IPS-18a (cell line): ENCODE data around the gene EPHA8.

Experiments
- H3K27ac ChIP-seq: one replicate; pipeline ENCODE4 v1.5.1; 2013; ENCODE audit warnings: low read length
- H3K27me3 ChIP-seq: one replicate; pipeline ENCODE4 v1.6.1; 2013; ENCODE audit warnings: mild to moderate bottlenecking, low read length; ENCODE audit not compliant: control insufficient read depth, insufficient read depth
- H3K36me3 ChIP-seq: one replicate; pipeline ENCODE4 v1.6.1; 2013; ENCODE audit warnings: low read depth, low read length; ENCODE audit not compliant: control insufficient read depth
- H3K4me1 ChIP-seq: one replicate; pipeline ENCODE4 v1.6.1; 2013; ENCODE audit warnings: low read depth, low read length; ENCODE audit not compliant: control insufficient read depth
- H3K4me3 ChIP-seq: one replicate; pipeline ENCODE4 v1.5.1; 2013; ENCODE audit warnings: low read length
- H3K9ac ChIP-seq: one replicate; pipeline ENCODE4 v1.6.1; 2013; ENCODE audit warnings: mild to moderate bottlenecking, low read length, moderate library complexity
- H3K9me3 ChIP-seq: one replicate; pipeline ENCODE4 v1.6.1; 2013; ENCODE audit warnings: low read depth, low read length; ENCODE audit not compliant: control insufficient read depth

EPHA8 gene

DNA sequence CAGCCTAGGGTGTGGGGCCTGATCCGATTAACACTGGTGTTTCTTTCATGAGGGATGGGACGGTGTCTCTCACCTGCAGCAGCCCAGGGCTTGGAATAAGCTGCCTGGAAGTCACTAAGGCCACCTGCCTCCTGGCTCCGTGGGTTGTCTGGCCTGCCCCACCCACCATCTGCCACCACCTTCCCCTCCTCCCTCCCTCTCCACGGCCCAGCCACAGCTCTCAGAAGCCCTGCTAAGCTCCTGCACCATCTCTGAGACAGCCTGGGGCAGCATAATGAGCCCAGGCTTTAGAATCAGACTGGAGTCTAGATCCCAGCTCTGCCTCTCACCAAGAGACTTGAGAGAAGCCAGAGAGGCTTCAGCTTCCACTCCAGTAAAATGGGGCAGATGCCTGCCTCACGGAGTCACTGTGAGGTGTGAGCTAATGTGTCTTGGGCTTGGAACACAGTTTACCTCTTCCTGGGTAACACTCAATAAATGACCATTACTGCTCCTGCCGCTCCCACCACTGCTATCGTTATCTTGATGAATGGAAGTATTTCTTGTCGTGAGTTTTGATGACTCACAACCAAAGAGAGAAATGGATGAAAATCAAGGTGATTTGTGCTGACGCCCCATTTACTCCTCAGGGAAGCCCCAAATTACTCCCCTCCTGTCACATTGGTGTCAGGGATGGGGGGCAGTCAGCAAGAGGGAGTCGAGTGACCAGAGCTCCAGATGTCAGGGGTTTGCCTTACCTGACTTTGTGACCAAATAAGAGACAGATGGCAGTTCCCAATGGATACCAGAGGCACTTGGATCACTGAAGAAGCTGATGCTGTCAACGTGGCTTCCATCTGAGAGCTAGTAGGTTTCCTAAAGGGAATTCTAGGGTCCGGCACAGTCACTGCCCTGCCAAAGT lies 49.6 kb downstream of the EPHA8 start:
- H3K27ac ChIP-seq: no peak overlapping the region
- no peaks in the 10 kb centered on the region for H3K9me3 ChIP-seq
- H3K4me1 ChIP-seq: peaks cover 4% of the 10 kb centered on the region
- H3K36me3 ChIP-seq: no peaks in the 10 kb centered on the region
- H3K9ac ChIP-seq: no peak overlapping the region
- peaks cover 18% of the 10 kb centered on the region for H3K27me3 ChIP-seq
- no peak overlapping the region for H3K4me3 ChIP-seq

DNA sequence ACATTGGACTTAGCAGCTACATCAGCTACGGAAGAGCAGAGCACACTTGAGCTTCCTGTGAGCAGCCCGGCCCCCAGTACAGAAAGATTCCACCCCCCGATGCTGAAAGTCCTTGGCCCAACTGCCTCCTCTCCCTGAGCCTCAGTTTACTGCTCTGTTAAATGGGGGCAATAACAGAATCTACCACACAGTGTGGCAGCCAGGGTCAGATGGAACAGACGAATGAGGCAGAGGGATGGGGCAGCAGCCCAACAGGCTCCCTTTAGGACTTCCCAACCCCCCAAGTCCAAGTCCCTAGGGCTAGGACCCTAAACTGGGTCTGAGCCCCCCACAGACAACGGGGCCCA lies 50.3 kb downstream of the EPHA8 start:
- no peak overlapping the region for H3K27ac ChIP-seq
- no peak overlapping the region for H3K9ac ChIP-seq
- peaks cover 4% of the 10 kb centered on the region for H3K4me1 ChIP-seq
- no peaks in the 10 kb centered on the region for H3K36me3 ChIP-seq
- no peak overlapping the region for H3K4me3 ChIP-seq
- H3K27me3 ChIP-seq: peaks cover 12% of the 10 kb centered on the region
- no peaks in the 10 kb centered on the region for H3K9me3 ChIP-seq

- Histone ChIP-seq H3K9ac (no peak overlapping the region), H3K4me3 (no peak overlapping the region), H3K27ac (no peak overlapping the region), H3K4me1 (peaks cover 2% of the 10 kb centered on the region), H3K36me3 (no peaks in the 10 kb centered on the region), H3K27me3 (peaks cover 9% of the 10 kb centered on the region), H3K9me3 (no peaks in the 10 kb centered on the region)
Observed at GRCh38 chr1:22613951-22614350, 50.7 kb downstream of the EPHA8 start.

DNA sequence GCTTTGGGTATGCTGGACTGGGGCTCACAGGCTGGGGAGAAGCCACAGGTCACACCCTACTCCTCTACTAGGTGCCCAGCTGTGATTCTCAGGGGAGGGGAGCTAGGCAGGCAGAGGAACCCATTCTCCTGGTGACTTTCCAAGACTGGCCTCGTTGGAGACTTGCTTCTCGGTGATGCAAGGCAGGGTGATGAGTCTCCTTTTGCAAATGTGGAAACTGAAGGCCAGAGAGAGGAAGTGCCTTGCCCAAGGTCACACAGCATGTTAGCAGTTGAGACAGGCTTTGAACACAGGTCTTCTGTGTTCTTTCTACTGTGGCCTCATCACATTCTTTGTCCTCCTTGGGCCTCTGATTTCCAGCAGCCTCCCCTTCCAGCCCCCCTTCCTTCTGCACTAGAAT lies 52.6 kb downstream of the EPHA8 start:
- no peaks in the 10 kb centered on the region for H3K4me1 ChIP-seq
- H3K36me3 ChIP-seq: no peaks in the 10 kb centered on the region
- H3K9ac ChIP-seq: no peak overlapping the region
- H3K27ac ChIP-seq: no peak overlapping the region
- no peak overlapping the region for H3K4me3 ChIP-seq
- H3K27me3 ChIP-seq: no peaks in the 10 kb centered on the region
- no peaks in the 10 kb centered on the region for H3K9me3 ChIP-seq

- Histone ChIP-seq H3K9ac (no peak overlapping the region), H3K36me3 (no peaks in the 10 kb centered on the region), H3K27me3 (no peaks in the 10 kb centered on the region), H3K27ac (no peak overlapping the region), H3K4me1 (no peaks in the 10 kb centered on the region), H3K4me3 (no peak overlapping the region), H3K9me3 (no peaks in the 10 kb centered on the region)
Observed at GRCh38 chr1:22616571-22616970, 53.3 kb downstream of the EPHA8 start.

- Histone ChIP-seq H3K27ac (no peak overlapping the region), H3K36me3 (no peaks in the 10 kb centered on the region), H3K9me3 (no peaks in the 10 kb centered on the region), H3K27me3 (no peaks in the 10 kb centered on the region), H3K4me1 (no peaks in the 10 kb centered on the region), H3K9ac (no peak overlapping the region), H3K4me3 (no peak overlapping the region)
Observed at GRCh38 chr1:22618056-22618455, 54.8 kb downstream of the EPHA8 start.

DNA sequence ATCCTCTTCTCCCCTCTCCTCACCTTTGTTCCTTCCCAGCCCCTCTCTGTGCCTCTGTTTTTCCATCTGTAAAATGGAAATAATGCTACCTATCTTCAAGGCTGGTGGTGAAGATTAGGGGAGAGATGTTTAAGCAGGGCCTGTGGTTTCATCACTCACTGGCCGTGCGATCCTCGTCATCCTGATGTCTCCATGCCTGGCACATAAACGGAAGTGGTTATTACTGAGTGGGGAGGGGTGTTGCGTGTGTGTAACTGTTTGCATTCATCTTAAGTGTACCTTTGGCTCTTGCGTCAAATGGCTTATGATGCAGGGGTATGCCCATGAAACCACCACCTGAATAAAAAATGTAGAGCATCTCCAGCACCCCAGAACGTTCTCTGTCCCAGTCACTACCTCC lies 56.0 kb downstream of the EPHA8 start:
- H3K27me3 ChIP-seq: no peaks in the 10 kb centered on the region
- no peaks in the 10 kb centered on the region for H3K9me3 ChIP-seq
- no peaks in the 10 kb centered on the region for H3K4me1 ChIP-seq
- H3K27ac ChIP-seq: no peak overlapping the region
- H3K9ac ChIP-seq: no peak overlapping the region
- no peaks in the 10 kb centered on the region for H3K36me3 ChIP-seq
- no peak overlapping the region for H3K4me3 ChIP-seq

DNA sequence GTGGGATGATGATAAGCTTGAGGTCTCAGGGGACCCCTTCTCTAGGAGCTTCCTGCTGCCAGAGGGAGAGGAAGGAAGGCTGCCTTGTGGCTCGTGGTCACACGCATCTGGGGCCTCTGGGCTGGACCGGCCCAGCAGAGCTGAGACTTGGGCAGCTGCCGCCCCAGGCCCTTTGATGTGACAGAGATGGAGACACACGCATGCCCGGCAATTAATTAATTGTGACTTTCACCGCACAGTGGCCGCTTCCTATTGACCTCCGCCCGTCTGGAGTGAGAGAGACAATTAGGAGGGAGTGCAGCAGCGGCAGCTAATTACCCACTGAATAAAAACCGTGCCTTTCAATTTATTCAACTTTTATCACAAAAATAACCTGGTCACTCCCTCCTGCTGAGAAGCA lies 56.5 kb downstream of the EPHA8 start:
- Histone ChIP-seq H3K27me3 (no peaks in the 10 kb centered on the region), H3K27ac (no peak overlapping the region)

GRCh38 chr1:22621761-22622160 lies 58.5 kb downstream of the EPHA8 start:
- Histone ChIP-seq H3K9ac (no peak overlapping the region), H3K36me3 (no peaks in the 10 kb centered on the region), H3K4me1 (peaks cover 8% of the 10 kb centered on the region), H3K4me3 (no peak overlapping the region), H3K27me3 (no peaks in the 10 kb centered on the region), H3K9me3 (no peaks in the 10 kb centered on the region), H3K27ac (no peak overlapping the region)

More for the DNA sequence above, 56.5 kb downstream of the EPHA8 start:
- no peaks in the 10 kb centered on the region for H3K9me3 ChIP-seq
- no peak overlapping the region for H3K4me3 ChIP-seq
- H3K36me3 ChIP-seq: no peaks in the 10 kb centered on the region
- no peaks in the 10 kb centered on the region for H3K4me1 ChIP-seq
- H3K9ac ChIP-seq: no peak overlapping the region

DNA sequence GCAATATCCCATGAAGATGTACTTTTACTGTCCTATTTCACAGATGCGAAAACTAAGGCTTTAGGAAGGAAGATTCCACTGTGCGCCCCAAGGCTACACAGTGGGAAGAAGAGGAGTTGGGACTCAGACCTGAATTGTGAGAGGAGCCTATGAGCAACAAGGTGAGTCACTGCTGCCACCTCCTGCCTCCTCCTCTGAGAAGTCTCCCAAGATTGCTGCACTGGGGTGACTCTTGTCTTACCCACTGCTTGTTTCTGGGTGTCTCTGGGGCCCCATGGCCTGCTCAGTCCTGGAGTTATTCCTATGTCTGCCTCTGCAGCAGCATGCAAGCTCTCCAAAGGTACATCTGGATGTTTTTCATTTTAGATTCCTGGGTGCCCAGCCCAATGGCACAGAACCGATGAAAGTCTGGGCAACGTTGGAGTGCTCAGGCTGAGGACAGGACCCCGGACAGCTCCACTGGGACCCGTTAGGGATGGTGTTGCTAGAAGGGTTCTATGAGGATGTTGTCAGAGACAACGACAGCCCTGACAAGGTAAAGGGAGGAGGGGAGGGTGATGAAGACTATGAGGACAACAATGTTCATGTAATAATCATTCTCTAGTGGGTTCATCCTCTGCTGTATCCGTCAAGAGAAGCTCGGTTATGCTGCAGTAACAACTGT lies 62.1 kb downstream of the EPHA8 start:
- no peaks in the 10 kb centered on the region for H3K27me3 ChIP-seq
- no peak overlapping the region for H3K27ac ChIP-seq
- no peaks in the 10 kb centered on the region for H3K36me3 ChIP-seq
- no peak overlapping the region for H3K9ac ChIP-seq
- no peak overlapping the region for H3K4me3 ChIP-seq
- H3K4me1 ChIP-seq: peaks cover 24% of the 10 kb centered on the region
- H3K9me3 ChIP-seq: no peaks in the 10 kb centered on the region

- H3K9ac ChIP-seq: no peak overlapping the region
- H3K4me1 ChIP-seq: peaks cover 27% of the 10 kb centered on the region
- peak overlapping the region; percentile 26 for H3K4me3 ChIP-seq
- H3K27ac ChIP-seq: no peak overlapping the region
- H3K9me3 ChIP-seq: no peaks in the 10 kb centered on the region
- no peaks in the 10 kb centered on the region for H3K36me3 ChIP-seq
- no peaks in the 10 kb centered on the region for H3K27me3 ChIP-seq
Observed at GRCh38 chr1:22626237-22627157, 63.2 kb downstream of the EPHA8 start.
